GM21717 (cell line): Measurements from ENCODE around the gene NCOA6.
A peak's percentile ranks its signal among the peaks of the same experiment; 100 is the strongest.

ENCODE experiments used
- ATAC-seq: cut with Tn5 transposase; IDR thresholded peaks from one replicate; pipeline ENCODE4 v1.9.1; 2021; ENCODE audit warnings: mild to moderate bottlenecking, moderate library complexity; ENCODE audit not compliant: unreplicated experiment

NCOA6 gene

GRCh38 chr20:34825530-34826362, at the start of gene NCOA6:
Gene NCOA6 (minus strand): TSS chr20:34825651. CDS start chr20:34782355, 43,296 bp downstream.
- peak; percentile 48 for ATAC-seq

DNA sequence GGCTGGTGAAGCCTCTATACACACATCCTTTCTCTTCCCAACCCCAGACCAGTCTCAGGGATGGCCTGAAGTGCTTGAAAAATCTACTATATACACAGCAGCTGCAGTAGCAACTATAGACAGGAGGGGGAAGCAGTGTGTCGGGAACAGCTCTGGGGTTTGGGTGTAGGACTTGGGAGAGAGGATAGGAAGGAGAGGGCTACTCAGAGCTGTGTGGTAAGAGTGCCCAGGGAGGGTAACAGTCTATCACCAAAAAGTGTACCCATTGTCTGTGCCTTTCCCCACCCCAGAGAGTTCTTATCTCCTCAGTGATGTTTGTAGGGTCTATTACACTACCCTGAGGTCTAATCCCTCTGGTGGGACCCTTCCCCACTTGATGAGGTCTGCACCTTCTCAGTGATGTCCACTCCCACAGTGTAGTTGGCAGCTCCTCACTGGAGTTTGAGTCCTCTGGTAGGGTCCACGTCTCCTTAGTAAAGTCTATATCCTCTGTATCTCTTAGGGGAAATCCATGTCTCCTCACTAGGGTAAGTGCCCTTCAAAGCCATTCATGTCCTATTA, 48.7 kb upstream of the NCOA6 start:
- ATAC-seq, result no peak

DNA sequence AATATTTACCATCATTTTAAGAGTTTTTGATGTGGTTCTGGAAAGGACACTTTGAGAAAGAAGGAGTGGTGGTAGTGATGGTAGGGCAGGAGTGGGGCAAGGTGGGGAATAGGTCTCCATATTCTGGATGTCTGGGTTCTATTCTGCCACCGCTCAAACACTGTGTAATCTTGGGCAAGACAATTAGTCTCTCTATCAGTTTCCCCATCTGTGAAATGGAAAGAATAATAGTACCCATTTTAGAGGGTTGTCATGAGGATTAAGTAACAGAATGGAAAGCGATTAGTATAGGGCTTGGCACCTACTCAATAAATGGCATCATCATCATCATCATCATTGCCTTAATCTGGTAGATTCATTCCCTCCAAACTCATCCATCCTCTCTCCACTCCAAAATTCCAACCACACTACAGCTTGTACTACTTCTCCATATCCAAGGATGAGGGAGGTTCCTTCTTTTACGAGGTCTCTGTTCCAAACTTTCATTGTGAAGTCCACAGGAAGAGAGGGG, 48.2 kb upstream of the NCOA6 start:
- no peak for ATAC-seq

DNA sequence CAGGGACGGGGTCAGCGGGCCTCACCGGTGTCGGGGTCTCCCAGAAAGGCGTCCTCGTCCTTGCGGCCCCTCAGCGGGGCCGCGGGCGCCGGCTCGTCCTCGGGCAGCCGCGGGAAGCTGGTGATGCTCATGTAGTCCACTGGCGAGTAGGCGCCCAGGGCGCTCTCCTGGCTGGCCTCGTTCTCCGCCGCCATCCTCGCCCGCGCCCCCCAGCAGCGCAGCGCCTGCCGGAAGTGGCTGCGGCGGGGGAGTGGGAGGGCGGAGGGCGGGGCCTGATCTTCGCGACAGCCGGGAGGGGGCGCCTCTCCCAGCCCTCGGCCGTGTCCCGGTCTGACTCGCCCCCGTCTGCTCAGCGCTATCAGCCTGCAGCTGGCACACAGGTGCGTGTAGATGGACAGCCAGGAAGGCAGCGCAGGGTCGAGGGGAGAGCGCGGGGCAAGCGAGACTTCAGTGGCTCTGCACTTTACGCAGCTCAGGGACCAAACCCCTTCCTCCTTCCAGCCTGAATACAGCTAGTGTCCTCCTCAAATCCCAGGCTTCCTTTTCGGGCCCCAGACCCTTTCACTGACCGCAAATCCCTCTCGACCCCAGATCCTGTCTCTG, 47.3 kb upstream of the NCOA6 start, which contains the start of gene GGT7:
TSS of gene GGT7 (minus strand) at position 235 of the 603 bp plus-strand sequence. CDS start at position 194, 41 bp downstream.
- ATAC-seq, result no peak

DNA sequence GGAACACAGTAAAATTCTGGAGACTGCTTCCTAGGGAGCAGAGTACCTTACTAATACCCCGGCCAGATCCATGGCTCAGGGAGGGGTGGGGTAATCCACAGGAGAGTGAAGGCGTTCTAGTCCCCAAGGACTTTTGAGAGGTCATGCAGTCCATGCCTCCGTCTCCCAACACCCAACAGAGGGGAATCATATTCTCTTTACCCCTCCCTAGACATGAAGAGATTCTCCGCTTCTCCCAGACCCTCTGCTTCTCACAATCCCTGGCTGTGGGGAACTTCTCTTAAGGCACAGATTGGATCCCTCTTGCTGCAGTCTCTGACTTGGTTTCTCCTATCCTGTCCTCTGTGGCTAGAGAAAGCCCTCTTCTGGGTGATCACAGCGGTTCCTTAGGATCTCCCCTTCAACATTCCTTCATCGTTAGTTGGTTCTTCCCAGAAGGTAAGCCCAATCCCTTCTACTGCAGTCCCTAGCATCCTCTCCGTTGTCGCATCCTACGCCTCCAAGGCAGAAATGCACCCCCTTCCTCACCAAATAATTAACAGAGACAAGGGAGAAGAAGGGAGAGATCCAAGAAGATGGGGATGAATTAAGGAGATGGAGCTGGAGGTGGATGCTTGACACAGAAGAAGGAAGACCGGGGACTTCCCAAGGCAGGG, 46.6 kb upstream of the NCOA6 start:
- no peak for ATAC-seq

DNA sequence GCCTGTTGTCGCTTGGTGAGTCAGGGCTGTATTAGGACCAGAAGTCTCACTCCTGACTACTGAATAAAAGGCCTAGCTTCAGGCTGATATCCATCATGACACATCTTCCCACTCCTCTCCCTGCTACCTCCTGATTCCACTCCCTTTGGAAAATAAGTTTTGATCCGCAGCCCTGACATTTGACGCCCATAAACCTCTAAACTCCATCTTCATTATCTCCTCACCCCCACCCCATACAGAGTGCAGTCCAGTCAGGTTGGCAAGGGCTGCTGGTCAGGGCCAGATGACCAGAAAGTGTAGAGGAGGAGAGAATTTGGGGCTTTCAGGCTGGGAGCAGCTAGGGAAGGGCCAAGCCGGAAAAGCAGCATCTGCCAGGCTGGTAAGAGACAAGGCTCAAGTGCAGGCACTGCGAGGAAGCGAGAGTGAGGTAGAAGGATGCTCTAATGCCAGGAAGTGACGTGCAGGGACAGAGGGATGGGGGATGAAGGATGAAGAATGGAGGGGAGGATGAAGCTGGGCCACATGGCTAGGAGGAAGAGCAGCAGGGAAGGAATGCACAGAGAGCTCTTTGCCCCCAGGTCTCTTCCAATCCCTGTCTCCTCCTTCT, 46.0 kb upstream of the NCOA6 start:
- ATAC-seq, result no peak

DNA sequence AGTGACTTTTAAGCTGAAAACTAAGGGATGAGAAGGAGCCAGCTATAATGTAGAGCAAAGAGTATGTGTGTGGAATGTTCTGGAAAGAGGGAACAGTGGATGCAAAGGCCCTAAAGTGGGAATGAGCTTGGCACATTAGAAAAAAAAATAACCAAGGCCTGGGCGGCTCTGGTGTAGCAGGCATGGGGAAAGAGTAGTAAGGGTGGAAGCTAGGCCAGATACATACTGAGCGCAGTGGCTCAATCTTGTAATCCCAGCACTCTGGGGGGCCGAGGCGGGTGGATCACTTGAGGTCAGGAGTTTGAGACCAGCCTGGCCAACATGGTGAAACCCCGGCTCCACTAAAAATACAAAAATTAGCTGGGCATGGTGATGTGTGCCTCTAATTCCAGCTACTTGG, 38.8 kb upstream of the NCOA6 start:
- ATAC-seq, result no peak

- no peak for ATAC-seq
Measured at GRCh38 chr20:34863421-34863965, 38.0 kb upstream of the NCOA6 start.

- ATAC-seq, result no peak
Measured at GRCh38 chr20:34862724-34863123, 37.3 kb upstream of the NCOA6 start.

DNA sequence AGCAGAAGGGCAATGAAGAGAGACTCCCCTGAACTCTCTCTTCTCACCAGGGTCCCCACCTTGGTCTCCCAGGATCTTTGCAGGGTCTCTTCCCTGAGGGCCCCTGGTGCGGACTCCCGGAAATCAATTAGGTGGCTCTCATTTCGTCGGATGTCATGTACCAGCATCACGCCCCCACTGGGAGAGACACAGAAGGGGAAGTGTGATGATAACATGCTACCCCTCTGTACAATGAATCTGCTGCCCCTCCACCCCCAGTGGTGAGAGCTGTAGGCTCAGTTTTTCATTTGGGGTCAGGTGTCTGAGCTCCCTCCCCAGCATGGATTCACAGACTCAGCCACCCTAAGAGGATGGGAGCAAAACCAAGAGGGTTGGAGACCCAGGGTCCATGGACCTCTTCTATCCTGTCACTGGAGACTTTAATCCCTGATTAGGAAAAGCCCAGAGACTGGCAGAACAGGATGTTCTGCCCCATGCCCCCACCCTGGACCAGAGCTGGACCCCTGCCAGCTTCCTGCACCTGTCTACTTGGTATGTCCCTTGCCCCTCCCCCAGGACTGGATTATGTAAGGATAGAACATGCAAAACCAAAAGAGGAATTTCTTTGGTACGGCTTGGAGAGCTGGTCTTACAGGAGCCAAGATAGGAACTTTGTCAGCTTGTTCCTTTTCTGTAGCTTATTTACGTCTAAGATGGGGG, 36.1 kb upstream of the NCOA6 start:
- ATAC-seq, result no peak

DNA sequence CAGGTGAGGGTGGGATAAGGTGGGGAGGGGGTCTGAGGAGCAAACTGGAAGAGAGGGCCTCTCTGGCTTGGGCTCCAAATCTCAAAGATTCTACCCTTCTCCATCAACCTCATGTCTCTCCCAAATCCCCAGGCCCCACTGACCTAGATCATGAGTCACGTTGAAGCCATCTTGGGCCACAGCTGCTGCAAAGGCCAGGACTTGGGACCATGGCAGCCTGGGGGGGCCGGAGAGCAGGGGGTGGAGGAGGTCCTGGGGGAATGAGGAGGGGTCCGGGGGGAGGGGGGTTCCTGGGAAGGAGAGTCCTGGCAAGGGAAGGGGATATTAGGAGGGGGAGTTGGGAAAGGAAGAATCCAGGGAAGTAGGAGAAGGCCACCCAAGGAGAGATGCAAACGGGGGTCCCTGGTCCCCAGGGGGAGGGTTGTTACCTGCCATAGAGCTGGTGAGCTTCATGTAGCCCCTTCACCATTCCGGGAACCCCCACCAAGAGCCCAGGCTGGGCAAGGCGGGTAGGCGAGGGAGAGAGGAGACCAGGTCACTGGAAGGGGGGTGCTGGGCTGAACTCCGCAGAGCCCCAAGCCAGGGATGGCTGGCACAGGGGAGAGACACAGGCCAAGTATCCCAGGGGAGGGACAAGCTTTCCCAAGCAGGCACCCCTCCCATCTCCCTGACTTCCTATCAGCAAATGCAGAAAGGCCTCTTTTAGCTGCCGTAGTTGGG, 34.5 kb upstream of the NCOA6 start:
- no peak for ATAC-seq

- ATAC-seq, result no peak
Measured at GRCh38 chr20:34859367-34859766, 33.9 kb upstream of the NCOA6 start.

GRCh38 chr20:34852298-34852697, 26.8 kb upstream of the NCOA6 start:
- ATAC-seq, result no peak

GRCh38 chr20:34850969-34851368, 25.5 kb upstream of the NCOA6 start:
- no peak for ATAC-seq

GRCh38 chr20:34849778-34850177, 24.3 kb upstream of the NCOA6 start:
- no peak for ATAC-seq

GRCh38 chr20:34848597-34848996, 23.1 kb upstream of the NCOA6 start:
- no peak for ATAC-seq

DNA sequence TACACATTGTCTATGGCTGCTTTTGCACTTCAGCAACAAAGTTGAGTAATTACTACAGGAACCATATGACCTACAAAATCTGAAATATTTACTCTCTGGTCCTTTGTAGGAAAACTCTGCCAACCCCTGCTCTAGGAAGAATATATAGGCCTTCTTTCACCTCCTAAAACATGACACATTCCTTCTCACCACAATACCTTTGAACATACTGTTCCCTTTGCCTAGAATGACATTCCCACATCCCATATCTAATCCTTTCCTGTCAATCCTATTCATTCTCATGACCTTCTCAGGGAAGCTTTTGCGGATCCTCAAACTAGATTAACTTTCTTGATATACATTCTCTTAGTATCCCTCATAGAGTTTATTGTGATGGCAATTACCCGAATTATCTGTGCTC, 18.0 kb upstream of the NCOA6 start:
- ATAC-seq, result no peak

DNA sequence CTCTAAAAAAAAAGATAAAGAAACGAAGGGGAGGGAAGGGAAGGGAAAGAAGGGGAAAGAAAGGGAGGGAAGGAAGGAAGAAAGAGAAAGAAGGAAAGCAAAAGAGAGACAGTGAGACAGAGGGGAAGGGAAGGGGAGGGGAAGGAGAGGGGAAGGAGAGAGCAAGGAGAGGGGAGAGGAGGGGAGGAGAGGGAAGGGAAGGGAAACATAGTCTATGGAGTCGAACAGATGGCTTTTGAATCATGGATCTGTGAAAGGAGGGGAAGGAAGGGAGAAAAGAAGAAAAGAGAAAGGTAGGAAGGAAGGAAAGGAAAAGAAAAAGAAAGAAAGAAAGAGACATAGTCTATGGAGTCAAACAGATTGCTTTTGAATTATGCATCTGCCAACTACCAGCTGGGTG, 16.7 kb upstream of the NCOA6 start:
- ATAC-seq, result no peak

DNA sequence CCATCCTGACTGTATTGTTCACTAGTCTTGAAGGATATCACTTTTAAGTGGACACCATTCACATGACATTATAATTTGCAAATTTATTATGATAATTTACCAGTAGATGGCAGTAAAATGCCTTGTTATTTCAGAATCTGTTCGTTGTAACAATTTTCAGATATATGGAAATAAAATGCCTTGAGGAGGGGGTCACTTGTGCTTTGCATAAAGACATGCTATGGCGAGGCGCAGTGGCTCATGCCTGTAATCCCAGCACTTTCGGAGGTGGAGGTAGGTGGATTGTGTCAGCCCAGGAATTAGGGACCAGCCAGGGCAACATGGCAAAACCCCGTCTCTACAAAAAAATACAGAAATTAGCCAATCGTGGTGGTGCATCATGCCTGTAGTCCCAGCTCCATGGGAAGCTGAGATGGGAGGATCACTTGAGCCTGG, 9.0 kb upstream of the NCOA6 start:
- ATAC-seq, result no peak
